HepG2 (cell line): Measurements from ENCODE around the gene ZNF513. TPM values are rescaled to one million over a fixed set of nuclear protein-coding genes. Genes with fewer than 3 reads are reported as not detected.
A peak's percentile ranks its signal among the peaks of the same experiment; 100 is the strongest.

Experiments used
- HDAC1 ChIP-seq: sonication (generic); formaldehyde crosslinking; IDR thresholded peaks from 2 replicates; pipeline ENCODE4 v1.5.1; 2020; ENCODE audit warnings: mild to moderate bottlenecking, missing genetic modification reagents
- HNF4A ChIP-seq: sonication (generic); formaldehyde crosslinking; IDR thresholded peaks from 2 replicates; pipeline ENCODE4 v1.4.0; 2020; ENCODE audit warnings: missing genetic modification reagents
- HNF4G ChIP-seq, 2 experiments: sonication (generic) in 1 of 2; formaldehyde crosslinking in 1 of 2; IDR thresholded peaks; 2 replicates each; pipeline versions ENCODE4 v1.4.0 to v1.6.1; 2011 to 2020; ENCODE audit warnings: borderline replicate concordance in 2 of 2, low read depth in 2 of 2, mild to moderate bottlenecking in 2 of 2, low read length in 1 of 2, missing genetic modification reagents in 1 of 2, moderate library complexity in 1 of 2
- HOXA3 ChIP-seq: sonication (generic); formaldehyde crosslinking; IDR thresholded peaks from 2 replicates; pipeline ENCODE4 v1.5.0; 2020; ENCODE audit warnings: missing genetic modification reagents
- MBD4 ChIP-seq: IDR thresholded peaks from 2 replicates; pipeline ENCODE4 v1.6.1; 2012; ENCODE audit warnings: low read length, inconsistent platforms, borderline replicate concordance
- MED1 ChIP-seq: sonication (generic); formaldehyde crosslinking; IDR thresholded peaks from 2 replicates; pipeline ENCODE4 v1.4.0; 2020; ENCODE audit warnings: missing genetic modification reagents
- MIER3 ChIP-seq: IDR thresholded peaks from 2 replicates; pipeline ENCODE4 v1.6.1; 2016; ENCODE audit warnings: missing compliant biosample characterization, borderline replicate concordance
- RARA ChIP-seq: IDR thresholded peaks from 2 replicates; pipeline ENCODE4 v1.6.1; 2016; ENCODE audit warnings: missing genetic modification reagents, missing compliant biosample characterization
- REXO4 ChIP-seq: sonication (generic); formaldehyde crosslinking; IDR thresholded peaks from 2 replicates; pipeline ENCODE4 v1.8.0; 2022; ENCODE audit warnings: missing genetic modification reagents, mild to moderate bottlenecking, borderline replicate concordance
- RFX1 ChIP-seq: fragments of 450-650 bp; IDR thresholded peaks from 2 replicates; pipeline ENCODE4 v1.6.1; 2017
- RXRB ChIP-seq: IDR thresholded peaks from 2 replicates; pipeline ENCODE4 v1.6.1; 2016; ENCODE audit warnings: borderline replicate concordance, missing genetic modification reagents, missing compliant biosample characterization
- SIX4 ChIP-seq: sonication (generic); formaldehyde crosslinking; IDR thresholded peaks from 2 replicates; pipeline ENCODE4 v1.4.0; 2020; ENCODE audit warnings: missing genetic modification reagents
- SMAD1 ChIP-seq: sonication (generic); formaldehyde crosslinking; IDR thresholded peaks from 2 replicates; pipeline ENCODE4 v1.4.0; 2020; ENCODE audit warnings: missing genetic modification reagents, low read depth, mild to moderate bottlenecking, borderline replicate concordance
- SOX5 ChIP-seq: IDR thresholded peaks from 2 replicates; pipeline ENCODE4 v1.6.1; 2016; ENCODE audit warnings: borderline replicate concordance
- TMF1 ChIP-seq: sonication (generic); formaldehyde crosslinking; IDR thresholded peaks from 2 replicates; pipeline ENCODE4 v1.8.1; 2022; ENCODE audit warnings: low read depth, missing genetic modification reagents
- YEATS4 ChIP-seq: sonication (generic); formaldehyde crosslinking; IDR thresholded peaks from 2 replicates; pipeline ENCODE4 v1.4.0; 2020; ENCODE audit warnings: missing genetic modification reagents, borderline replicate concordance
- ZBTB3 ChIP-seq: sonication (generic); formaldehyde crosslinking; IDR thresholded peaks from 2 replicates; pipeline ENCODE4 v1.4.0; 2020; ENCODE audit warnings: low read depth, mild to moderate bottlenecking, moderate library complexity, missing genetic modification reagents, borderline replicate concordance
- ZFX ChIP-seq: sonication (generic); formaldehyde crosslinking; IDR thresholded peaks from 2 replicates; pipeline ENCODE4 v1.4.0; 2020; ENCODE audit warnings: mild to moderate bottlenecking, low read depth, missing genetic modification reagents, moderate library complexity
- ZNF563 ChIP-seq: sonication (generic); formaldehyde crosslinking; IDR thresholded peaks from 2 replicates; pipeline ENCODE4 v1.8.0; 2022; ENCODE audit warnings: mild to moderate bottlenecking, moderate library complexity, missing genetic modification reagents
- ZNF792 ChIP-seq: IDR thresholded peaks from 2 replicates; pipeline ENCODE4 v1.6.1; 2016
- ZSCAN29 ChIP-seq: sonication (generic); formaldehyde crosslinking; conservative IDR thresholded peaks from 2 replicates; pipeline ENCODE4 v1.4.0; 2020; ENCODE audit warnings: mild to moderate bottlenecking, missing genetic modification reagents
- ZSCAN9 ChIP-seq: IDR thresholded peaks from 2 replicates; pipeline ENCODE4 v1.6.1; 2016; ENCODE audit warnings: borderline replicate concordance
- polyA plus RNA-seq, 8 experiments: library from polyadenylated mRNA; depleted of rRNA in 3 of 8; stranded (reverse) in 7 of 8; unstranded in 1 of 8; fragments of >200 nt; fragmentation: Illumina TruSeq in 4 of 8; extraction: Trizol in 4 of 8; gene quantifications; 2 replicates each; pipeline versions ENCODE4 v1.2.1 to v1.2.3, GENCODE V29; 2011 to 2016; ENCODE audit warnings: low read depth in 4 of 8, missing spikeins in 1 of 8, mixed read lengths in 1 of 8; ENCODE audit not compliant: insufficient read depth in 1 of 8
- total RNA-seq, 5 experiments: library from RNA; depleted of rRNA; stranded (reverse); fragments of >200 nt; fragmentation: Illumina TruSeq; extraction: Trizol; gene quantifications; 2 replicates each; pipeline ENCODE4 v1.2.3, GENCODE V29; 2016; ENCODE audit warnings: low read depth in 1 of 5
- TF ChIP-seq, protein P1 (sequence below): sonication (generic); formaldehyde crosslinking; IDR thresholded peaks from 2 replicates; pipeline ENCODE4 v1.5.1; 2020; ENCODE audit warnings: mild to moderate bottlenecking, missing genetic modification reagents, borderline replicate concordance
- TF ChIP-seq, protein P2 (sequence below): IDR thresholded peaks from 2 replicates; pipeline ENCODE4 v1.6.1; 2012; ENCODE audit warnings: inconsistent platforms
- TF ChIP-seq, protein P3 (sequence below): sonication (generic); formaldehyde crosslinking; IDR thresholded peaks from 2 replicates; pipeline ENCODE4 v1.4.0; 2020; ENCODE audit warnings: missing genetic modification reagents, mild to moderate bottlenecking, borderline replicate concordance

Gene ZNF513
- total and polyA plus RNA-seq, 2 of the 13 experiments (the other 11 are each of a cell fraction or from before 2014, with no cell fraction given) = 4.9 to 6.3 TPM

DNA sequence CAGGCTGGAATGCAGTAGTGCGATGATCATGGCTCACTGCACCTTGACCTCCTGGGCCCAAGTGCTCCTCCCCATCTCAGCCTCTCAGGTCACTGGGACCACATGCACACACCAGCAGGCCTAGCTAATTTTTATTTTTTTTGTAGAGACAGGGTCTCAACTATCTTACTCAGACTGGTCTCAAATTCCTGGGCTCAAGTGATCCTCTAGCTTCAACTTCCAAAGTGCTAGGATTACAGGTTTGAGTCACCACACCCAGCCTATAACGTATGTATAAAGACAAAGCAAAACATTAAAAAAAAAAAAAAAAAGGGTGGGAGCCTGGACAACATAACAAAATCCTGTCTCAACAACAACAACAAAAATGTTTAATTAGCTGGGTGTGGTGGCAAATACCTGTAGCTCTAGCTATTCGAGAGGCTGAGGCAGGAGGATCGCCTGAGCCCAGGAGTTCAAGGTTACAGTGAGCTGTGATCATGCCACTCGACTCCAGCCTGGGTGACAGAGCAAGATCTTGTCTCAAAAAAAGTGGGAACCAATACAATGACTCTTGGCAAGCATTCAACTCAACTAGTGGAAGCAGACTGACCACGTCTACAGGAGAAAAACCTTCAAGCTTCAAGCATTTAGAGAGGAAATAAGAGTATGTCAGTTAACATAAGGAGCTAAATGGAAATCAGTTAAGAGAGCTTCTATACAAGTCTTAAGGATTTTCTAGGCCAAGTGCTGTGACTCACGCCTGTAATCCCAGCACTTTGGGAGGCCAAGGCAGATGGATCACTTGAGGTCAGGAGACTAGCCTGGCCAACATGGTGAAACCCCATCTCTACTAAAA lies 26.6 kb downstream of the ZNF513 start (continued):
- TF ChIP-seq MIER3 (peak; percentile 22), ZSCAN9 (CRISPR knock-in tag) (peak; percentile 4; the same call in 1 of the 2 replicates), MED1 (CRISPR knock-in tag) (peak; percentile 61; the same call in 1 of the 2 replicates), RXRB (CRISPR knock-in tag) (peak; percentile 3; the same call in 1 of the 2 replicates), ZNF563 (CRISPR knock-in tag) (no peak), ZFX (peak; percentile 70), ZSCAN29 (CRISPR knock-in tag) (0 out of 2 replicates have a peak, but pooled peaks have one; percentile 74), ZBTB3 (CRISPR knock-in tag) (0 out of 2 replicates have a peak, but pooled peaks have one; percentile 69), REXO4 (CRISPR knock-in tag) (no peak), SMAD1 (CRISPR knock-in tag) (0 out of 2 replicates have a peak, but pooled peaks have one; percentile 77), SOX5 (CRISPR knock-in tag) (peak; percentile 11), HDAC1 (CRISPR knock-in tag) (peak; percentile 46; the same call in 1 of the 2 replicates), YEATS4 (CRISPR knock-in tag) (peak; percentile 71), TMF1 (CRISPR knock-in tag) (no peak), SIX4 (0 out of 2 replicates have a peak, but pooled peaks have one; percentile 29), HNF4G (IDR thresholded peaks at IDR 0.05; ENCODE audit: borderline replicate concordance, low read depth, low read length) (peak; percentile 83), HNF4G (CRISPR knock-in tag; IDR thresholded peaks at IDR 0.05; ENCODE audit: borderline replicate concordance, low read depth) (peak; percentile 74; the same call in 1 of the 2 replicates), HNF4A (peak; percentile 92), ZNF792 (CRISPR knock-in tag) (peak; percentile 53; the same call in 1 of the 2 replicates), HOXA3 (CRISPR knock-in tag) (0 out of 2 replicates have a peak, but pooled peaks have one; percentile 61), MBD4 (peak; percentile 33; the same call in 1 of the 2 replicates), RFX1 (no peak), RARA (CRISPR knock-in tag) (peak; percentile 46)
- TF ChIP-seq, protein P1, sequence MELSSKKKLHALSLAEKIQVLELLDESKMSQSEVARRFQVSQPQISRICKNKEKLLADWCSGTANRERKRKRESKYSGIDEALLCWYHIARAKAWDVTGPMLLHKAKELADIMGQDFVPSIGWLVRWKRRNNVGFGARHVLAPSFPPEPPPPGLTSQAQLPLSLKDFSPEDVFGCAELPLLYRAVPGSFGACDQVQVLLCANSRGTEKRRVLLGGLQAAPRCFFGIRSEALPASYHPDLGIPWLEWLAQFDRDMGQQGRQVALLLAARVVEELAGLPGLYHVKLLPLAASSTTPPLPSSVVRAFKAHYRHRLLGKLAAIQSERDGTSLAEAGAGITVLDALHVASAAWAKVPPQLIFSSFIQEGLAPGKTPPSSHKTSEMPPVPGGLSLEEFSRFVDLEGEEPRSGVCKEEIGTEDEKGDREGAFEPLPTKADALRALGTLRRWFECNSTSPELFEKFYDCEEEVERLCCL (CRISPR knock-in tag) = no peak
- TF ChIP-seq, protein P2, sequence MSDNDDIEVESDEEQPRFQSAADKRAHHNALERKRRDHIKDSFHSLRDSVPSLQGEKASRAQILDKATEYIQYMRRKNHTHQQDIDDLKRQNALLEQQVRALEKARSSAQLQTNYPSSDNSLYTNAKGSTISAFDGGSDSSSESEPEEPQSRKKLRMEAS = peak; percentile 84
- TF ChIP-seq, protein P3, sequence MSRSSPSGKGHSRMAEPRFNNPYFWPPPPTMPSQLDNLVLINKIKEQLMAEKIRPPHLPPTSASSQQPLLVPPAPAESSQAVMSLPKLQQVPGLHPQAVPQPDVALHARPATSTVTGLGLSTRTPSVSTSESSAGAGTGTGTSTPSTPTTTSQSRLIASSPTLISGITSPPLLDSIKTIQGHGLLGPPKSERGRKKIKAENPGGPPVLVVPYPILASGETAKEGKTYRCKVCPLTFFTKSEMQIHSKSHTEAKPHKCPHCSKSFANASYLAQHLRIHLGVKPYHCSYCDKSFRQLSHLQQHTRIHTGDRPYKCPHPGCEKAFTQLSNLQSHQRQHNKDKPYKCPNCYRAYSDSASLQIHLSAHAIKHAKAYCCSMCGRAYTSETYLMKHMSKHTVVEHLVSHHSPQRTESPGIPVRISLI (CRISPR knock-in tag) = 0 out of 2 replicates have a peak, but pooled peaks have one; percentile 37
